OCI-M2 (cell line): ENCODE data around the gene TMEM145.

ENCODE experiments used
- DNase-seq: peaks from one replicate; lab custom pipeline; 2025; ENCODE audit not compliant: unreplicated experiment; lab: John Stamatoyannopoulos, UW

Gene TMEM145

GRCh38 chr19:42357290-42357689 lies 44.2 kb downstream of the TMEM145 start:
- DNase-seq = no peak

DNA sequence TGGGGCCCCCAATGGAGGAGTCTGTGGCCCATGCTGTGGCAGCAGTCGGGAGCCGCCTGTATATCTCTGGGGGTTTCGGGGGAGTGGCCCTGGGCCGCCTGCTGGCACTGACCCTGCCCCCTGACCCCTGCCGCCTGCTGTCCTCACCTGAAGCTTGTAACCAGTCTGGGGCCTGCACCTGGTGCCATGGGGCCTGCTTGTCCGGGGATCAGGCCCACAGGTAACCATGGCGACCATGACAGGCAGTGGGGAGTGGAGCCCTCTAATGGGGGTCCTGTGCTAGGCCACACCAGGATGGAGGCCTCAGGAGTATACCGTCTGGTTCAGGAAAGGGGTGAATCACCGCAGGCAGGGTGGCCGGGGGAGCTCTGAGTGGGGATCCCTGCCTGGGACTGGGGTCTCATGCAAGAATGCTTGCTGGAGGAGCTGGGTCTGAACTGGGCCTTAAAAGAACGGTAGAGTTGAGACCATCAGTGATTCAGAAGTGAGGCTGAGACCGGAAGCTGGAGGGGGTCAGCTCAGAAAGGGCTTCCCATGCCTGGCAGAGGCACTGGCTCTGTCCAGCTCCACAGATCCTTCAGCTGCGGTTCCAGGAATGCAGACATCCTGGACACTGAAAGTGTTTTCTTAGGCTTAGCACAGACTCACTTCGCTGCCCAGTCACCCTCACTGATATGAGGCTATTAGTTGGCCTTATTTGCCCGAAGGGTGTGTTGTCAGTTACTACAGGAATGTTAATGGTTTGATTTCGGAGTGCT lies 47.9 kb downstream of the TMEM145 start:
- no peak for DNase-seq

GRCh38 chr19:42361545-42361910 lies 48.4 kb downstream of the TMEM145 start:
- DNase-seq = no peak

DNA sequence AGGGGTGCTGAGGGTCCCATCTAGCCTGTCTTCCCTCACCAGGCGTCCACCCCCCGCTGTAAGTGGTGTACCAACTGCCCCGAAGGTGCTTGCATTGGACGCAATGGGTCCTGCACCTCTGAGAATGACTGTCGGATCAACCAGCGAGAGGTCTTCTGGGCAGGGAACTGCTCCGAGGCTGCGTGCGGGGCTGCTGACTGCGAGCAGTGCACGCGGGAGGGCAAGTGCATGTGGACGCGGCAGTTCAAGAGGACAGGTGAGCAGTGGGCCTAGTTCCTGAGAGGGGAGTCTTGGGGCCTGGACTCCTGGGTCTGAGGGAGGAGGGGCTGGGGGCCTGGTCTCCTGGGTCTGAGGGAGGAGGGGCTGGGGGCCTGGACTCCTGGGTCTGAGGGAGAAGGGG lies 49.2 kb downstream of the TMEM145 start:
- no peak for DNase-seq

GRCh38 chr19:42362891-42363440 lies 49.9 kb downstream of the TMEM145 start:
- no peak for DNase-seq

GRCh38 chr19:42363614-42364346 lies 50.7 kb downstream of the TMEM145 start:
- DNase-seq = no peak

DNA sequence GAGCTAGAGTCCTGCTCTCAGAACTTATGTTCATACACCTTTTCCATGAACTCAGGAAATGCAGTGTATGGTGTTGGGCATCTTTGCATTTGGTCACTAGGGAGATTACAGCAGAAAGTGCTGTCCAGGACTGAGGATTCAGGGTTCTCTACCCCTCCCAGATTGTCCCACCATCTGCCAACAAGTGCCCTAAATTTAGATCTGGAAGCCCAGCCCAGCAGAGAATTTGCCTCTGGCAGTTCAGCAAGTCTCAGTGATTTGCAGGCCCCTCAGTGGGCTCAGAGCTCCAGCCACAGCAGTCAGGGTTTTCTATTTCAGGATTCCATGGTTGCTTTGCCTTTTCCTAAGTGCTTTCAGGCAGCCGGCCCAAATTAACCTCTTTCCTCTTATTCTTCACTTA lies 53.6 kb downstream of the TMEM145 start:
- no peak for DNase-seq

DNA sequence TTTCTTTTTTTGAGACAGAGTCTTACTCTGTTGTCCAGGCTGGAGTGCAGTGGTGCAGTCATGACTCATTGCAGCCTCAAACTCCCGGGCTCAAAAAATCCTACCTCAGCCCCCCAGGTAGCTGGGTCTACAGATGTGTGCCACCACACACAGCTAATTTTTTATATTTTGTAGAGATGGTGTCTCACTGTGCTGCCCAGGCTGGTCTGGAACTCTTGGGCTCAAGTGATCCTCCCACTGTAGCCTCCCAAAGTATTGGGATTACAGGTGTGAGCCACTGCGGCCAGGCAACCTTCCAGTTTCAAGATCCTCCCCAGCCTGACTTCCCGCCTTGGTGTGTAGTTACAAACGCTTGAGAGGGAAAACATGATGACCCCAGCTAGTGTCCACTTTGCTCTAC lies 54.8 kb downstream of the TMEM145 start:
- no peak for DNase-seq

- no peak for DNase-seq
Measured at GRCh38 chr19:42368360-42368759, 55.3 kb downstream of the TMEM145 start.

- DNase-seq = no peak
Measured at GRCh38 chr19:42368765-42369164, 55.7 kb downstream of the TMEM145 start.

DNA sequence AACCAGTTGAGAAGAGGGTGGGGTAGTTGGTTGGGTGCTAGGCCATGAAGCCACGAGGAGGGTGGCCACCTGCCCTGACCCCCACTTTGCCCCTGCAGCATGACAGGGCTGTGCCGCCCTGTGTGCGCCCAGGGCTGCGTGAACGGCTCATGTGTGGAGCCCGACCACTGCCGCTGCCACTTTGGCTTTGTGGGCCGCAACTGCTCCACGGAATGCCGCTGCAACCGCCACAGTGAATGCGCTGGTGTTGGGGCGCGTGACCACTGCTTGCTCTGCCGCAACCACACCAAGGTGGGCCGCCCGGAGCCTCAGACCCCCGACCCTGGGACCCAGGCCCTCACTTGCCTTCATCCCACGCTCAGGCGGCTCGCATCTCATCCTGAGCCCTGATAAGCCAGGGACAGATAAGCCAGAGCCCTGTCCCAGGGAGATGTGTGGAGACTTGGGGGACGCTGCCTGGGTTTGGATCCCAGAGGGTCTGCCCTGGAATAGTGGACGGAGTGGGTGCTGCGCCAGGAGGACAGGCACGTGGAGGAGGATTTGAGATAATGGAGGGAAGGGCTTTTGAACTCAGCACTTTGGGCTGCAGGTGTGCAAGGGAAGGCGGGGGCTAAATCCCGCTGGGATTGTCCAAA lies 56.4 kb downstream of the TMEM145 start:
- DNase-seq = no peak

GRCh38 chr19:42370068-42370520 lies 57.0 kb downstream of the TMEM145 start:
- DNase-seq = no peak

GRCh38 chr19:42370626-42371175 lies 57.6 kb downstream of the TMEM145 start:
- no peak for DNase-seq
